Testis (tissue), 2 donors: Measurements from ENCODE around the gene RIMS3.
"Not testable (repeated sequence)": the region's sequence is repeated elsewhere in the genome, so short reads cannot be mapped to it uniquely, and the experiment has no call there.

Source experiments
- POLR2A ChIP-seq: fragments of 450-650 bp; IDR thresholded peaks from one replicate; pipeline ENCODE4 v1.6.1; 2017; ENCODE audit warnings: antibody characterized with exemption, mild to moderate bottlenecking, moderate library complexity
- TF ChIP-seq, protein P1 (sequence below), 3 experiments: fragments of 450-650 bp in 2 of 3; fragments of 200-600 bp in 1 of 3; sonication (generic) in 1 of 3; IDR thresholded peaks; one replicate each; pipeline ENCODE4 v1.5.1; 2016 to 2019; ENCODE audit warnings: antibody characterized with exemption in 3 of 3, mild to moderate bottlenecking in 2 of 3, moderate library complexity in 1 of 3

- TF ChIP-seq, protein P1, sequence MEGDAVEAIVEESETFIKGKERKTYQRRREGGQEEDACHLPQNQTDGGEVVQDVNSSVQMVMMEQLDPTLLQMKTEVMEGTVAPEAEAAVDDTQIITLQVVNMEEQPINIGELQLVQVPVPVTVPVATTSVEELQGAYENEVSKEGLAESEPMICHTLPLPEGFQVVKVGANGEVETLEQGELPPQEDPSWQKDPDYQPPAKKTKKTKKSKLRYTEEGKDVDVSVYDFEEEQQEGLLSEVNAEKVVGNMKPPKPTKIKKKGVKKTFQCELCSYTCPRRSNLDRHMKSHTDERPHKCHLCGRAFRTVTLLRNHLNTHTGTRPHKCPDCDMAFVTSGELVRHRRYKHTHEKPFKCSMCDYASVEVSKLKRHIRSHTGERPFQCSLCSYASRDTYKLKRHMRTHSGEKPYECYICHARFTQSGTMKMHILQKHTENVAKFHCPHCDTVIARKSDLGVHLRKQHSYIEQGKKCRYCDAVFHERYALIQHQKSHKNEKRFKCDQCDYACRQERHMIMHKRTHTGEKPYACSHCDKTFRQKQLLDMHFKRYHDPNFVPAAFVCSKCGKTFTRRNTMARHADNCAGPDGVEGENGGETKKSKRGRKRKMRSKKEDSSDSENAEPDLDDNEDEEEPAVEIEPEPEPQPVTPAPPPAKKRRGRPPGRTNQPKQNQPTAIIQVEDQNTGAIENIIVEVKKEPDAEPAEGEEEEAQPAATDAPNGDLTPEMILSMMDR (IDR thresholded peaks at IDR 0.05), result not testable (repeated sequence)
- TF ChIP-seq POLR2A, result not testable (repeated sequence)
These were observed 37.3 kb upstream of the RIMS3 start for GRCh38 chr1:40702810-40703209.
